Erythroblast (primary cell): ENCODE data around the gene VSIG2.
"Not testable (repeated sequence)": the region's sequence is repeated elsewhere in the genome, so short reads cannot be mapped to it uniquely, and the experiment has no call there.

Experiments
- GATA1 ChIP-seq: IDR thresholded peaks from 2 replicates; pipeline ENCODE4 v1.6.1; 2011; ENCODE audit warnings: low read depth, mild to moderate bottlenecking, control low read depth, low read length, moderate library complexity
- POLR2A ChIP-seq: IDR thresholded peaks from 2 replicates; pipeline ENCODE4 v1.6.1; 2011; ENCODE audit warnings: mild to moderate bottlenecking, low read length

- not testable (repeated sequence) for TF ChIP-seq POLR2A, GATA1
These were observed 18.9 kb upstream of the VSIG2 start for GRCh38 chr11:124770959-124771358.
